Measurements from ENCODE around the gene RPH3AL. TPM values are rescaled to one million over a fixed set of nuclear protein-coding genes. Genes with fewer than 3 reads are reported as not detected.

The RPH3AL gene
- polyA plus RNA-seq, 3 donors, result 0.71 to 1.9 (median 1.5) TPM

DNA sequence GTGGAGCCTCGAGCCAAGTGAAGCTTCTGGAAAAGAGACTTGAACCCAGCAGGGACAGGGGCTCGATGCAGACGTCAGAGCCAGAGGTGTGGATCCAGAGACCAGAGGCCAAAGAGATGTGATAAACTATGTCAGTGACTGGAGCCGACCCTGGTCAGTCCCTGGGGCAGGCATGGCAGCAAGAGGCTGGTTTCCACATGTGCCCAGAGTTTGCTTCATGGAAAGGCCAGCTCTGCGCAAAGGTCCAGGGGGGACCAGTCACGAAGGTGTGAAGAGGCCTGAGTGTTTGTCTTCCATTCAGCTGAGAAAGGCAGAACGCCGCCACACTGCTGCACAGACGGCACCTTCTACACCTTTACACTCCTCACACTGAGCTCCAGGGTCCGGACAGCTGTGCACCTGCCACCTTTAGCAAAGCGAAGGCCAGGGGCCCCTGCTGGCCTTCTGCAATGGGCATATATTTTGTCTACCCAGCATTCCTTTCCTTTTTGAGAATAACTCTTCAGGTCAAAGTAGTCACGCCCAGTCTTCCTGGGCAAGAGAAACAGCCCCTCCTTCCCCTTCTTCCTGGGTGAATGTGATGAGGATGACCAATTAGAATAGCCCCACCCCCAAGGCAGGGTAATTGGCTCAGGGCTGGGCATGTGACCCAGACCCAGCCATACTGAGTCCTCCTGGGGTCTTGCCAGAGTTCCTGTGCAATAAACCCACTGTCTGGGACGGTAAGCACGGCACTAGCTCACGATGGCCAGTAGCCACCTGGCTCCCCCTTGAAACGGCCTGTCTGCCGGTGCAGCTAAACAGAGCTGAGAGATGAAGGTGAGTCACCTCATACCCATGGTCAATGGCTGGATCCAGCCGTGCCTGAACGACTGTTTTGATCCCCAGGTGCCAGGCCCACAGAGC, 2.3 kb upstream of the RPH3AL start:
- H2AFZ ChIP-seq (ENCODE audit: insufficient read depth, low read depth, low read length, poor library complexity, severe bottlenecking), result no peak overlapping the region
- H3K36me3 Mint-ChIP-seq, result peaks cover 3 to 4% of the 10 kb centered on the region in 2 donors

GRCh38 chr17:353838-354234, 1.2 kb upstream of the RPH3AL start:
- intact Hi-C loops (cut with micrococcal nuclease), result no loop called here
- peaks cover 0 to 12% of the 10 kb centered on the region in 2 donors for H3K9me3 ChIP-seq (replicated peaks in 1 of 2; ENCODE audit: control insufficient read depth in 1 of 2, insufficient read depth in 1 of 2, low read length in 2 of 2)
- no peaks in the 10 kb centered on the region for H3K27me3 ChIP-seq (ENCODE audit: control insufficient read depth in 2 of 2, insufficient read depth in 2 of 2, low read length in 2 of 2)
- peaks cover 37 to 44% of the 10 kb centered on the region in 2 donors for H3K4me1 ChIP-seq (ENCODE audit: control insufficient read depth in 1 of 2, insufficient read depth in 2 of 2, low read length in 2 of 2)
- Mint-ChIP-seq H3K36me3 (peaks cover 3 to 4% of the 10 kb centered on the region in 2 donors), H3K4me3 (no peak overlapping the region), H3K9me3 (peaks cover 6 to 14% (median 10%) of the 10 kb centered on the region in 7 donors), H3K27ac (no peak overlapping the region), H3K27me3 (ENCODE audit: low read depth in 3 of 3) (peaks cover 3 to 11% (median 3%) of the 10 kb centered on the region in 3 donors), H3K4me1 (peaks cover 45% of the 10 kb centered on the region)
- H2AFZ ChIP-seq (ENCODE audit: insufficient read depth, low read depth, low read length, poor library complexity, severe bottlenecking), result no peak overlapping the region
- DNase-seq, result no peak
- no peaks in the 10 kb centered on the region for H3K36me3 ChIP-seq (replicated peaks in 1 of 2; ENCODE audit: control insufficient read depth in 1 of 2, insufficient read depth in 2 of 2, low read length in 2 of 2)
- 95% methylated on average over 4 of the region's 8 CpGs for WGBS (ENCODE audit: insufficient coverage)
- no peak overlapping the region for H3K9ac ChIP-seq (ENCODE audit: insufficient read depth, low read length, poor library complexity, severe bottlenecking)
- no peak overlapping the region for H3K27ac ChIP-seq (ENCODE audit: low read depth in 1 of 2, low read length in 2 of 2)
- H3K4me3 ChIP-seq (replicated peaks in 1 of 3; ENCODE audit: low read depth in 2 of 3, low read length in 3 of 3), result no peak overlapping the region
- TF ChIP-seq CTCF (IDR thresholded peaks at IDR 0.05), result no peak
- H3K79me2 ChIP-seq (ENCODE audit: insufficient read depth, low read length), result no peaks in the 10 kb centered on the region
- no peaks in the 10 kb centered on the region for H4K20me1 ChIP-seq (ENCODE audit: insufficient read depth, low read length)
- no peak overlapping the region for H3K4me2 ChIP-seq (replicated peaks; ENCODE audit: extremely low read depth, low read length, poor library complexity, severe bottlenecking)

More for the DNA sequence above, 2.3 kb upstream of the RPH3AL start:
- Mint-ChIP-seq H3K27ac (peak overlapping the region in 1 of 7 donors; percentile 55), H3K4me1 (peaks cover 38% of the 10 kb centered on the region), H3K4me3 (no peak overlapping the region), H3K9me3 (peaks cover 6 to 14% (median 10%) of the 10 kb centered on the region in 7 donors), H3K27me3 (ENCODE audit: low read depth in 3 of 3) (peaks cover 3 to 11% (median 3%) of the 10 kb centered on the region in 3 donors)
- no peak for TF ChIP-seq CTCF (IDR thresholded peaks at IDR 0.05)
- H3K27me3 ChIP-seq (ENCODE audit: control insufficient read depth in 2 of 2, insufficient read depth in 2 of 2, low read length in 2 of 2), result no peaks in the 10 kb centered on the region
- intact Hi-C loops (cut with micrococcal nuclease), result no loop called here
- no peak overlapping the region for H3K27ac ChIP-seq (ENCODE audit: low read depth in 1 of 2, low read length in 2 of 2)
- H3K9me3 ChIP-seq (replicated peaks in 1 of 2; ENCODE audit: control insufficient read depth in 1 of 2, insufficient read depth in 1 of 2, low read length in 2 of 2), result peaks cover 0 to 12% of the 10 kb centered on the region in 2 donors
- H3K9ac ChIP-seq (ENCODE audit: insufficient read depth, low read length, poor library complexity, severe bottlenecking), result no peak overlapping the region
- no peak overlapping the region for H3K4me3 ChIP-seq (replicated peaks in 1 of 3; ENCODE audit: low read depth in 2 of 3, low read length in 3 of 3)
- peaks cover 34 to 36% of the 10 kb centered on the region in 2 donors for H3K4me1 ChIP-seq (ENCODE audit: control insufficient read depth in 1 of 2, insufficient read depth in 2 of 2, low read length in 2 of 2)
- H4K20me1 ChIP-seq (ENCODE audit: insufficient read depth, low read length), result no peaks in the 10 kb centered on the region
- no peaks in the 10 kb centered on the region for H3K36me3 ChIP-seq (replicated peaks in 1 of 2; ENCODE audit: control insufficient read depth in 1 of 2, insufficient read depth in 2 of 2, low read length in 2 of 2)
- no peaks in the 10 kb centered on the region for H3K79me2 ChIP-seq (ENCODE audit: insufficient read depth, low read length)
- H3K4me2 ChIP-seq (replicated peaks; ENCODE audit: extremely low read depth, low read length, poor library complexity, severe bottlenecking), result no peak overlapping the region
- 96% methylated on average over 16 of the region's 19 CpGs for WGBS (ENCODE audit: insufficient coverage)
- no peak for DNase-seq
